Calu3 (cell line): ENCODE data around the gene ARHGAP29. TPM values are rescaled to one million over a fixed set of nuclear protein-coding genes. Genes with fewer than 3 reads are reported as not detected.
"Not testable (repeated sequence)": the region's sequence is repeated elsewhere in the genome, so short reads cannot be mapped to it uniquely, and the experiment has no call there.

Source experiments
- BruUV-seq: library from RNA; stranded (reverse); fragments of 400-500 nt; replicated peaks from 2 replicates; lab custom pipeline; 2021; lab: Mats Ljungman, UMichigan
- CTCF ChIA-PET: fragments of 300-600 bp; sonication (Branson Sonifier 250); formaldehyde crosslinking; loops from one replicate; lab custom pipeline; 2022; ENCODE audit warnings: antibody characterized with exemption; lab: Charles Lee
- DNase-seq: peaks from one replicate; pipeline ENCODE4 v3.0.0; 2022
- H3K27ac Mint-ChIP-seq: one replicate; pipeline ENCODE4 v1.8.0; 2022; ENCODE audit warnings: mixed read lengths; ENCODE audit not compliant: unreplicated experiment
- H3K27me3 Mint-ChIP-seq: one replicate; pipeline ENCODE4 v1.8.0; 2022; ENCODE audit warnings: mixed read lengths; ENCODE audit not compliant: unreplicated experiment
- H3K36me3 Mint-ChIP-seq: one replicate; pipeline ENCODE4 v1.8.0; 2022; ENCODE audit warnings: mild to moderate bottlenecking, moderate library complexity, mixed read lengths; ENCODE audit not compliant: insufficient read depth, unreplicated experiment
- H3K4me1 Mint-ChIP-seq: one replicate; pipeline ENCODE4 v1.8.0; 2022; ENCODE audit warnings: mild to moderate bottlenecking, low read depth, mixed read lengths; ENCODE audit not compliant: unreplicated experiment
- H3K4me3 Mint-ChIP-seq: one replicate; pipeline ENCODE4 v1.8.0; 2022; ENCODE audit warnings: mild to moderate bottlenecking, low read depth, moderate library complexity, mixed read lengths; ENCODE audit not compliant: unreplicated experiment
- H3K9me3 Mint-ChIP-seq: one replicate; pipeline ENCODE4 v1.8.0; 2022; ENCODE audit warnings: low read depth, mixed read lengths; ENCODE audit not compliant: unreplicated experiment
- intact Hi-C: fragments of 100-400 bp; cut with micrococcal nuclease; formaldehyde crosslinking; loops from one replicate; pipeline ENCODE4 v1.10.0; 2022; ENCODE audit not compliant: unreplicated experiment
- total RNA-seq: library from RNA; stranded (reverse); gene quantifications from 2 replicates; pipeline ENCODE4 v1.2.3, GENCODE V29; 2022
- TF ChIP-seq, protein P1 (sequence below): fragments of 200-600 bp; IDR thresholded peaks from one replicate; pipeline ENCODE4 v1.8.0; 2022; ENCODE audit warnings: antibody characterized with exemption; ENCODE audit not compliant: unreplicated experiment

The ARHGAP29 gene
- total RNA-seq, 1 experiment from 2014 or later: 57.9 TPM

DNA sequence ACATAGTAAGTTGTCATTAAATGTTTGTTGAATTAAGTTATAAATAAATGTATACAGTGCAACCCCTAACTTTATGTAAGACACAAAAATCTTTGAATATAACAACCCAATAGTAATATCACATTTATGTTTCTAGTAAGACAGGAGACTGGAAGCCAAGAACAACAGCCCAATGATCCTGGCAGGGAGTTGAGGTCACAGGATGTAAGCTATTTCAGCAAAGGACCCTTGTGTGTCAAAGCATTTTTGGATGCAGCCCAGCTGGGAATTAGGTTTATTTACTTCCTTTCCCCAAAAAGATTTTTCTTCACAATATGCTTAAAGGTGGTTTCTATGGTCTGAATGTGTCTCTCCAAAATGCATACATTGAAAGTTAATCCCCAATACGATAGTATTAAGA is 82.4 kb downstream of the ARHGAP29 start:
- no TSS peak for BruUV-seq

DNA sequence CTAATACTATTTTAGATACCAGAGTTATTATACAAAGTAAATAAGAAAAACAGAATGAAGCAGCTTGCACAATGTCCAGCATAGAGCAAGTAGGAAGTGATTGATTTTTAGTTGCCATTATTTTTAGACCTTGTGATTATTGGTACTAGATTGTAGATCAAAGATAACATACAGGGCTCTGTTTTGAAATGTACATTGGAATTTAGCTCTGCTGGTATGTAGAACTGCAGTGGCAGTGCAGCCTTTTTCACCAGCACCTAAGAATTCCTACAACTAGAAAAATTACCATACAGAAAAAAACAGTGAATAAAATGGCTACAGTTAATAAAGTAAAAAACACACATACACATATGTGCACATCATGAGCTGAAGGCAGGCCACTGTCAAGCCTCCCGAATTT is 84.3 kb downstream of the ARHGAP29 start:
- CTCF ChIA-PET: no interaction called here
- intact Hi-C loops: no loop called here
- BruUV-seq: no TSS peak
- TF ChIP-seq, protein P1, sequence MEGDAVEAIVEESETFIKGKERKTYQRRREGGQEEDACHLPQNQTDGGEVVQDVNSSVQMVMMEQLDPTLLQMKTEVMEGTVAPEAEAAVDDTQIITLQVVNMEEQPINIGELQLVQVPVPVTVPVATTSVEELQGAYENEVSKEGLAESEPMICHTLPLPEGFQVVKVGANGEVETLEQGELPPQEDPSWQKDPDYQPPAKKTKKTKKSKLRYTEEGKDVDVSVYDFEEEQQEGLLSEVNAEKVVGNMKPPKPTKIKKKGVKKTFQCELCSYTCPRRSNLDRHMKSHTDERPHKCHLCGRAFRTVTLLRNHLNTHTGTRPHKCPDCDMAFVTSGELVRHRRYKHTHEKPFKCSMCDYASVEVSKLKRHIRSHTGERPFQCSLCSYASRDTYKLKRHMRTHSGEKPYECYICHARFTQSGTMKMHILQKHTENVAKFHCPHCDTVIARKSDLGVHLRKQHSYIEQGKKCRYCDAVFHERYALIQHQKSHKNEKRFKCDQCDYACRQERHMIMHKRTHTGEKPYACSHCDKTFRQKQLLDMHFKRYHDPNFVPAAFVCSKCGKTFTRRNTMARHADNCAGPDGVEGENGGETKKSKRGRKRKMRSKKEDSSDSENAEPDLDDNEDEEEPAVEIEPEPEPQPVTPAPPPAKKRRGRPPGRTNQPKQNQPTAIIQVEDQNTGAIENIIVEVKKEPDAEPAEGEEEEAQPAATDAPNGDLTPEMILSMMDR: no peak
- Mint-ChIP-seq H3K27me3 (no peaks in the 10 kb centered on the region), H3K36me3 (no peaks in the 10 kb centered on the region), H3K9me3 (no peaks in the 10 kb centered on the region), H3K27ac (no peak overlapping the region), H3K4me3 (no peak overlapping the region), H3K4me1 (no peaks in the 10 kb centered on the region)
- DNase-seq: no peak

More for the DNA sequence above, 82.4 kb downstream of the ARHGAP29 start:
- H3K36me3 Mint-ChIP-seq: no peaks in the 10 kb centered on the region
- peaks cover 15% of the 10 kb centered on the region for H3K4me1 Mint-ChIP-seq
- CTCF ChIA-PET: no interaction called here
- no peaks in the 10 kb centered on the region for H3K27me3 Mint-ChIP-seq
- H3K9me3 Mint-ChIP-seq: no peaks in the 10 kb centered on the region
- intact Hi-C loops: no loop called here
- H3K27ac Mint-ChIP-seq: no peak overlapping the region
- no peak for DNase-seq
- H3K4me3 Mint-ChIP-seq: no peak overlapping the region
- TF ChIP-seq, protein P1: no peak

DNA sequence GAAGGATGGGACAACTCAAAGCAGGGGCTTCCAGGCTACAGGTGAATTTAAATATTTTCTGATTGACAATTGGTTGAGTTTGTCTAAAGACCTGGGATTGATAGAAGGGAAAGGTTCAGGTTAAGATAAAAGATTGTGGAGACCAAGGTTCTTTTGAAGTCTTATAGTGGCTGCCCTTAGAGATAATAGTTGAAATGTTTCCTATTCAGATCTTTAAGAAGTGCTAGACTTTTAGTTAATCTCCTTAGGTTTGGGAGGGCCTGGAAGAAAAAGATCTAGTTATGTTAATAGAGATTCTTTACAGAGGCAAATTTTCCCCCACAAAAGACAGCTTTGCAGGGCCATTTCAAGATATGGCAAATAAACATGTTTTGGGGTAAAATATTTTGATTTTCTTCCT is 88.2 kb downstream of the ARHGAP29 start:
- CTCF ChIA-PET: interaction anchor here (2.2 kb wide), 1 partner anchor 88 kb away, joined by 4 read pairs; no protein-coding TSS in a partner anchor
- intact Hi-C loops, DNase-seq, H3K4me3 Mint-ChIP-seq, H3K9me3 Mint-ChIP-seq, H3K4me1 Mint-ChIP-seq, H3K27me3 Mint-ChIP-seq, H3K27ac Mint-ChIP-seq, BruUV-seq, H3K36me3 Mint-ChIP-seq: not testable (repeated sequence)

DNA sequence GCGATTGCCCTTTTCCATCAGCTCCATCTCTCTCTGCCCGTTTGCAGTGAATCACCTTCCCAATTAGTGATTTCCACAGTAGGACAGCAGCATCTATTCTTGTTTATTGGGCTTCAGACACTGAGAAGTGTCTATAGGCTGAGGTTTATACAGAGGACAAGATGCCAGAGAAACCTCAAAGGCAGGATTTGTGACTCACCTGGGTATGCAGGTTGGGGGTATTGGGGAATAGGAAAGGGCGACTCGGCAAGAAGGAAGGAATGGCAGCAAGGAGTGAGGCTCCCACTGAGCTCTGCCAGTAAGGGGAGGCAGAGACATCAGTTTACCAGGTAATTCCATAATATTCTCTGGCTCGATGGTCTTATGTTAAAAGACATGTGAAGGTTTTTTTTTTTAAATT is 91.1 kb downstream of the ARHGAP29 start:
- DNase-seq: no peak
- Mint-ChIP-seq H3K4me3 (no peak overlapping the region), H3K36me3 (no peaks in the 10 kb centered on the region), H3K27me3 (no peaks in the 10 kb centered on the region), H3K27ac (no peak overlapping the region), H3K4me1 (no peaks in the 10 kb centered on the region), H3K9me3 (no peaks in the 10 kb centered on the region)
- intact Hi-C loops: no loop called here
- no TSS peak for BruUV-seq
- CTCF ChIA-PET: interaction anchor here (0.6 kb wide), 1 partner anchor 83 kb away, joined by 3 read pairs; no protein-coding TSS in a partner anchor
- TF ChIP-seq, protein P1: no peak

DNA sequence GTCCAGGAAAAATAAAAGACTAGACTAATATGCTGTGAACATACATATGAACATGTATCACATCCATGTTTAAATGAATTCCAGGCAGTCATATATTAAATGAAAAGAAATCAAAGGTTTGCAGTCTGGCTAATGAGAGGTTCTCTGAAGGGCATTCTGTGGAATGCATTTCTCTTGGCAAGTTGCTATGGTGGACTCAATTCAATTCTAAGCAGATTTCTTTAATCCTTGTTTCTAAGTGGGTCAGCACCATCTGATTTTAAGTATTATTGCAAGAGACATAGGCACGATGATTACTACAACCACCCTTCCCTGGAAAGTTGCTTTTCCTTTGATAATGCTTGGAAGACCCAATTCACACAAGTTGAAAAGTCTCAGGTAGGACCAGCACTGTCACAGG is 92.5 kb downstream of the ARHGAP29 start:
- Mint-ChIP-seq H3K27ac (no peak overlapping the region), H3K9me3 (no peaks in the 10 kb centered on the region), H3K4me3 (no peak overlapping the region), H3K4me1 (no peaks in the 10 kb centered on the region), H3K36me3 (no peaks in the 10 kb centered on the region), H3K27me3 (no peaks in the 10 kb centered on the region)
- intact Hi-C loops: no loop called here
- CTCF ChIA-PET: no interaction called here
- no TSS peak for BruUV-seq
- TF ChIP-seq, protein P1: no peak
- DNase-seq: no peak
